B cell (primary cell): ENCODE results near the gene ENOX1.

Experiments used
- EZH2 ChIP-seq: IDR thresholded peaks from 2 replicates; pipeline ENCODE4 v1.6.1; 2012; ENCODE audit warnings: borderline replicate concordance, low read depth, mild to moderate bottlenecking, moderate library complexity, low read length; ENCODE audit not compliant: insufficient read depth, poor library complexity, severe bottlenecking
- TF ChIP-seq, protein P1 (sequence below): fragments of 200-600 bp; IDR thresholded peaks from one replicate; pipeline ENCODE4 v1.8.0; 2022; ENCODE audit warnings: antibody characterized with exemption, mild to moderate bottlenecking

DNA sequence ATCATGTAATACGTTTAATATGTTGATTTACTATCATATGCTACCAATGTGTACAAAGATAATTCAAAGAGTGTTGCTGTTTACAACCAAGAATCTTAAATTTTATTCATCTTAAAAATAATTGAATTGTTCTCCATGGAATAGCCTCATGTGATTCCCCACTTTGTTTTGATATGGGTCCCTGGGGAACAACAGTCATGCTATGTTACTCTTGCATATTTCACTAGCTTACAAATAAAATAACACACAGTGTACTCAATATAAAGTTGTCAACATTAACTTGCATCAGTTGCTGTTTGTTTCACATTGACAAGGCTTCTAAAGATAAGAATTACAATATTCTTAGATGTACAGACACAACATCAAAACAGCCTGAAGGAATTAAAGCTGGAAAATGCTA, 2.3 kb downstream of the ENOX1 start:
- TF ChIP-seq, protein P1, sequence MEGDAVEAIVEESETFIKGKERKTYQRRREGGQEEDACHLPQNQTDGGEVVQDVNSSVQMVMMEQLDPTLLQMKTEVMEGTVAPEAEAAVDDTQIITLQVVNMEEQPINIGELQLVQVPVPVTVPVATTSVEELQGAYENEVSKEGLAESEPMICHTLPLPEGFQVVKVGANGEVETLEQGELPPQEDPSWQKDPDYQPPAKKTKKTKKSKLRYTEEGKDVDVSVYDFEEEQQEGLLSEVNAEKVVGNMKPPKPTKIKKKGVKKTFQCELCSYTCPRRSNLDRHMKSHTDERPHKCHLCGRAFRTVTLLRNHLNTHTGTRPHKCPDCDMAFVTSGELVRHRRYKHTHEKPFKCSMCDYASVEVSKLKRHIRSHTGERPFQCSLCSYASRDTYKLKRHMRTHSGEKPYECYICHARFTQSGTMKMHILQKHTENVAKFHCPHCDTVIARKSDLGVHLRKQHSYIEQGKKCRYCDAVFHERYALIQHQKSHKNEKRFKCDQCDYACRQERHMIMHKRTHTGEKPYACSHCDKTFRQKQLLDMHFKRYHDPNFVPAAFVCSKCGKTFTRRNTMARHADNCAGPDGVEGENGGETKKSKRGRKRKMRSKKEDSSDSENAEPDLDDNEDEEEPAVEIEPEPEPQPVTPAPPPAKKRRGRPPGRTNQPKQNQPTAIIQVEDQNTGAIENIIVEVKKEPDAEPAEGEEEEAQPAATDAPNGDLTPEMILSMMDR = no peak
- no peak for TF ChIP-seq EZH2
